Right renal cortex interstitium (tissue), 3 donors: ENCODE data around the gene HIRIP3. TPM values are rescaled to one million over a fixed set of nuclear protein-coding genes. Genes with fewer than 3 reads are reported as not detected.
"Not testable (repeated sequence)": the region's sequence is repeated elsewhere in the genome, so short reads cannot be mapped to it uniquely, and the experiment has no call there.

ENCODE experiments used
- DNase-seq, 3 donors: peaks; one replicate each; pipeline ENCODE4 v3.0.0-alpha.2; 2013; ENCODE audit warnings: low read depth in 3 of 3, low spot score in 2 of 3
- polyA plus RNA-seq, 3 donors: library from polyadenylated mRNA; unstranded; fragments of 120-200 nt; gene quantifications; one replicate each; pipeline ENCODE4 v1.2.1, GENCODE V29; 2013; ENCODE audit not compliant: insufficient read length in 3 of 3

Gene HIRIP3
- polyA plus RNA-seq, 3 donors = 16.2 to 18.8 (median 18.0) TPM

DNA sequence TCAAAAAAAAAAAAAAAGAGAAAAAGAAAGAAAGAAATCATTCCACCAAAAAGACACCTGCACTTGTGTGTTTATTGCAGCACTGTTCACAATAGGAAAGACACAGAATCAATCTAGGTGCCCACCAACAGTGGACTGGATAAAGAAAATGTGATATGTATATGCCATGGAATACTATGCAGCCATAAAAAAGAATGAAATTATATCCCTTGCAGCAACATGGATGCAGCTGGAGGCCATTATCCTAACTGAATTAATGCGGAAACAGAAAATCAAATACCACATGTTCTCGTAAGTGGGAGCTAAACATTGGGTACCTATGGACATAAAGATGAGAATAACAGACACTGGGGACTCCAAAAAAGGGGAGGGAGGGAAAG is 21.9 kb upstream of the HIRIP3 start:
- DNase-seq = no peak

GRCh38 chr16:30016555-30017276 is 21.3 kb upstream of the HIRIP3 start:
- DNase-seq = no peak

GRCh38 chr16:30015450-30015849 is 20.0 kb upstream of the HIRIP3 start:
- not testable (repeated sequence) for DNase-seq

GRCh38 chr16:30012598-30012997 is 17.2 kb upstream of the HIRIP3 start:
- DNase-seq = not testable (repeated sequence)

DNA sequence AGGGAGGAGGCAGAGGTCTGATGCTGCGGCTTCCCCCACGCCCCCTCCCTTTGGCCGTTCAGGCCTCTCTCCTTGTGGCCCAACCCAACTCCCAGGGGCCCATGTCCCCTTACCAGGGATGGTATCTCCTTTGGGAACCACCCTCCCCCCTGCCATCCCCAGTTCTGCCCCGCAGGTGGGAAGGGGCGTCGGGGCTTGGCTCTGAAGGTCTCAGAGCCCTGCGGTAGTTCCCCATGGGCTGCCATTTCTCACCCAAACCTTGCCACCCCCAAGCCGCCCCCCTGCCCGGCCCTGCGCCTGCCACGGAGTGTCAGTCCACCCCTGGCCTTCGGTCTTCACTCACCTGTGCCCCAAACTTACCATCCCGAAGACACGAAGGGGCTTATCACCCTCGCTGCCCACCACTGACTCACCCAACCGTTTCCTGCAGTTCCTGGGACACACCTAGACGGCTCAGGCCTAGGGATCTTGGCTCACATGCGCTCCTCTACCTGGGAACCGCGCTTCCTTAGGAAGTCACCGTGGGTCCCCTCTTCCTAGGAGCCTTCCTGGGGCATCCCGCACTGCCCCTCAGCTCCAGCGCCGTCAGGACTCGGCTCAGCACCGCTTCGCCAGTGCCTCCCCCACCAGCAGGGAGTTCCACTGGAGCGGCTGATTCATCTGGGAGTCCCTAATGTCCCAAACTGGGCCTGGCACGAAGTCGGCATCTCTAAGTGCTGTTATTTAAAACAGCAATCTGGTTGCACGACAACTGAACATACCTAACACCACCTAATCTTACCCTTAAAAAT is 16.5 kb upstream of the HIRIP3 start:
- DNase-seq = no peak

- no peak for DNase-seq
Observed at GRCh38 chr16:30010844-30011713, 15.7 kb upstream of the HIRIP3 start, which contains the start of gene DOC2A. DOC2A (minus strand) TSS chr16:30011027; CDS start chr16:30010222, 805 bp downstream.

DNA sequence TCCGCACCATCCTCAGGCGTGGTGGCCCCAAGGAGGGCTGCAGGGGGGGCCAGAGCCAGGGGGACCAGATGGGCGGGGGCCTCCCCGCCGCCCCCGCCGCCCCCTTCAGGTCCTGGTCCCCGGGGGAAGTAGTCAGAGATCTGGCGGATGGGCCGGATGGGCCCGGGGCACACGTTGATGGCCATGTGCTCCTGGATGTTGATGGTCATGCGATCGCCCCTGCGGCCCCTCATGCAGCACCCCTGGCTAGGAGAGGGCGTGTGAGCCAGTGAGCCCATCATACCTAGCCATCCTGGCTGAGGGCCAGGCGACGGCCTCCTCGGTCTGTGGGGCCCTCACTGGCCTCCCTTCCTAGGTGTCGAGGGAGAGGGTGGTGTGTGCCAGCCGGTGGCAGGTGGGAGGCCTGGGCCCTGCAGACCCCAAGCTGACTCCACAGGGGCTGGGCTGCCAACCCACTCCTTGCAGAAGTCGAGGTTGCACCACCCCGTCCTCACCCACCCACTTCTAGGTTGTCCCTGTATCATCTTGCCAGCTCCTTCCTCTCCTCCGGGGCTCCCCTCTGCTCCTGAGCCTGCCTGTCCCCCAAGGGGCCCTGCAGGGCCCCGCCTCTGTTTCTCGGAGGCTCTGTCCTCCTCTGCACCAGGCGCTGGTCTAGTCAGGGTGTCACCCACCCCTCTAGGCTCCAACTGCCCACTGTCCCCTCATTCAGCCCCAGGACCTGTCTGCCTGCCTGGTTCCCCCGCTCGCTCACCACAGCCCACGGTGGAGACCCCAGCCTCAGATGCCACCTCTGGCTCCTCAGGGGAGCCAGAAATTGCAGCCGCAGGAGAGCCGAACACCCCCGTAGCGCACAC is 14.8 kb upstream of the HIRIP3 start:
- DNase-seq = no peak

- no peak for DNase-seq
Observed at GRCh38 chr16:30009085-30009862, 13.9 kb upstream of the HIRIP3 start.

DNA sequence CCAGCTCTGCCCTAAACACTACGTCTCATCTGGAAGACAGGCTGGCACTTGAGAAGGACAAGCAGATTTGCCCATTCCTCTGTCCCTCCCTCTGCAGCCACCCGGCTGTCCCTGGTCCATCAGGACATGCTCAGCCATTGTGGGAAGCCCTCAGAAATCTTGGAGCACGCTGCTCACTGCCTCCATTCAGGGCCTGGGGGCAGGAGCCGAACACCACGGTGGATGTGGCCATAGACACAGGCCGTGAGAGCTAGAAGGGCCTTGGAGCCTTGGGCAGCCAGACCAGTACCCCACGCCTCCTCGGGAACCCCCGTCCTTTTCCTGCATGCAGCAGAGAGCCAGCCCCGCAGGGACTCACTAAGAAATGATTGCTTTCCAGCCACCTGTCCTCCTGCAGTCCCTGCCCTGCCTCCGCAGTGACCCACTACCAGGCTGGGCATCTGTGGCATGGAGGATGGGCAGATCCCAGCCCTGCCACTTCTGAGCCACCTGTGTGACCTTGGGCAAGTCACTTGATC is 12.0 kb upstream of the HIRIP3 start:
- no peak for DNase-seq

- no peak for DNase-seq
Observed at GRCh38 chr16:30006659-30007377, 11.4 kb upstream of the HIRIP3 start.

DNA sequence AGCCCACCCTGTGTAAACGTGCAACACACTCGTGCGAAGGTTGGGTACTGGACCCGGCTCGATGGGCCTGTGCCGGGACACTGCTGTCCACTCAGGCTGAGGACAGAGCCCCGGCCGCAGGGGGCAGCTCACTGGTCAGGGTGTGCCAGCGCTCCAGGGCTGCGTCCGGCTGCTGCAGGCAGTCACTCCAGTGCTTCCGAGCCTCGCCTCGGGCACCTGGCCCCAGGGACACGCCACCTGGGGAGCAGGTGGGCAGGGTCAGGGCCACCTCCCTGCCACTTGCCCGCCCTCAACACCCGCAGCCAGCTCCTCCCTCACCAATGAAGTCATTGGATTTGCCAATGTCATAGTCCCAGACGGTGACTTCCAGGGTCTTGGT is 10.7 kb upstream of the HIRIP3 start:
- no peak for DNase-seq

GRCh38 chr16:30005341-30006094 is 10.1 kb upstream of the HIRIP3 start:
- no peak for DNase-seq

DNA sequence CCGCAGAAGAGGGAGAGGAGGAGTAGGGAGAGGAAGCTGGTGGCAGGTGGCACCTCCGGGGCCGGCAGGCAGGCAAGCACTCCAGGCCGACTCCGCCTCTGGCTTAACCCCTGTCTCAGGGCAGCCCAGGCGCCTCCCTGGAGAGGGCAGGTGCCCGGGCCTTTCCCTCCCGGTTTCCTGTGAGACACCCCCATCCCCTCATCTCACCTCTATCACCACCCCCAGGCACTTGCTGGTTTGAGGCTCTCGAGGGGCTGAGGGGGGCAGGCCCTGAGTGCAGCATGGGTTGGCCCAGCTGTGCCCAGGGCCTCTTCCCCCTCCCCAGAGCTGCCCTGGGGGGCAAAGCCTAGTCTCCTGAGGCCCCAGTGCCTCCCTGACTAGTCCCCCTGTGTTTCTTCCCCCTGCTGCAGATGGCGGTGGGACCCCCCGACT is 9.4 kb upstream of the HIRIP3 start:
- no peak for DNase-seq

DNA sequence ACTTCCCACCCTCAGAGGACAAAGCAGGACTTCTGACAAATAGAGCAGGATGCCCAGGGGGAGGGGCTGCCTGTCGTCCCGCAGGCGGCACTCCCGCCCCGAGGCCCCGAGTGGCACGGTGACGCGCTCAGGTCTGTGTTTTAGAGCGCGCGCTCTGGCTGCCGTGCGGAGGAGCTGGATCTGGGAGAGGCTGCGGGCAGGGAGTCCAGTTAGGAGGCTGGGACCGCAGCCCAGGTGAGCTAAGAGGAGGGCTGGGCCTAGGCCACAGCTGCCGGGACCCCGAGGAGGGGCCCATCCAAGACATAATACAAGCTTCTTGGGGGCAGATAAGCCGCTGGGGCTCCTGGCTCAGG is 9.0 kb upstream of the HIRIP3 start:
- DNase-seq = no peak

DNA sequence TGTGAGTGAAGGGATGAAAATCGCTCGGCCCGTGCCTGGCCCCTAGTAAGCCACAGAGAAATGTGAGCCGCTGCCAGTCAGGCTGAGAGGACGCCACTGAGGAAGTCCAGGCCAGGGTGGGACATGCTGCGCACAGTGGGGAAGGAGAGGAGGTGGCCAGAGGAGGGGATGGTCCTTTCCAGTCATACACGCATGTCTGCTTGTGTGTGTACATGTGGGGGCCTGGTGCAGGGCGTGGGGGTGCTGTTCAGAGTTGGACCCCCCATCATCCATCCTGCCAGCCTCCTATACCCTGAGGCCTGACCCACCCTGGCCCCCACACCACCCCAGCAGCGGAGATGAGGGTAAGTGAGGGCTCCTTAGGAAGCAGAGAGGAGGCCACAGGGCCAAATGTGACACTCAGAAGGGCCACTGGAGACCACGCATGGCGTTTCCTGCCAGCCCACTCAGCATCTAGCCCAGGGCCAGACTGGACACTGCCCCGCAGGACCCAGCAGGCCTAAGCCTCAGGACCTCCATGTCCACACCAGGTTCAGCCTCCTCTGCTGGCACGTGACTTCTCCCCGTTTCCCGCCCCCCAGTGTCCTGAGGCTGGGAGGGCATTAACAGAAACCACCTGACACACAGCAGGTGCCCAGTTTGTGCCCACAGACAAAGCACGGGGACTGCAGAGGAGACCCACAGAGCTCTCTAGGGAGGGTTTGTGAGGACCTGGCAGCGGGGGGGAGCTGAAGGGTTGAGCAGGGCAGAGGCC is 8.4 kb upstream of the HIRIP3 start:
- DNase-seq = no peak

GRCh38 chr16:30002614-30003346 is 7.4 kb upstream of the HIRIP3 start:
- no peak for DNase-seq
